HL-60/S4 treated with phorbol 12-myristate 13-acetate at 8.2 ng/mL for 4 days and 3 days (cell line): ENCODE results near the gene CAPZB.
"Not testable (repeated sequence)": the region's sequence is repeated elsewhere in the genome, so short reads cannot be mapped to it uniquely, and the experiment has no call there.

Experiments
- in situ Hi-C: fragments of 300-500 bp; cut with MboI; formaldehyde crosslinking; loops from 2 replicates; pipeline ENCODE4 v1.15.0; 2022; ENCODE audit warnings: low sequenced_read_pairs

CAPZB gene

GRCh38 chr1:19485362-19486187 is at the start of gene CAPZB:
CAPZB (minus strand) TSS chr1:19485539; CDS start chr1:19485438, 101 bp downstream.
- in situ Hi-C loops: no loop called here

- in situ Hi-C loops: no loop called here
Observed at GRCh38 chr1:19534281-19534680, 48.9 kb upstream of the CAPZB start.

- in situ Hi-C loops: no loop called here
Observed at GRCh38 chr1:19533626-19534025, 48.3 kb upstream of the CAPZB start.

- in situ Hi-C loops: no loop called here
Observed at GRCh38 chr1:19532519-19532918, 47.2 kb upstream of the CAPZB start.

- in situ Hi-C loops: no loop called here
Observed at GRCh38 chr1:19529664-19530063, 44.3 kb upstream of the CAPZB start.

- in situ Hi-C loops: no loop called here
Observed at GRCh38 chr1:19528438-19528837, 43.1 kb upstream of the CAPZB start.

GRCh38 chr1:19525607-19526545 is 40.5 kb upstream of the CAPZB start:
- in situ Hi-C loops: no loop called here

- in situ Hi-C loops: no loop called here
Observed at GRCh38 chr1:19524791-19525190, 39.5 kb upstream of the CAPZB start.

GRCh38 chr1:19522570-19522969 is 37.2 kb upstream of the CAPZB start:
- in situ Hi-C loops: not testable (repeated sequence)

- in situ Hi-C loops: no loop called here
Observed at GRCh38 chr1:19521411-19521810, 36.1 kb upstream of the CAPZB start.

- in situ Hi-C loops: no loop called here
Observed at GRCh38 chr1:19517017-19517416, 31.7 kb upstream of the CAPZB start.

GRCh38 chr1:19515201-19515600 is 29.9 kb upstream of the CAPZB start:
- in situ Hi-C loops: no loop called here

GRCh38 chr1:19514391-19514831 is 29.1 kb upstream of the CAPZB start:
- in situ Hi-C loops: no loop called here

GRCh38 chr1:19512545-19512944 is 27.2 kb upstream of the CAPZB start:
- in situ Hi-C loops: no loop called here

- in situ Hi-C loops: no loop called here
Observed at GRCh38 chr1:19511116-19511515, 25.8 kb upstream of the CAPZB start.

GRCh38 chr1:19509647-19510046 is 24.3 kb upstream of the CAPZB start:
- in situ Hi-C loops: not testable (repeated sequence)

GRCh38 chr1:19507516-19507915 is 22.2 kb upstream of the CAPZB start:
- in situ Hi-C loops: no loop called here

GRCh38 chr1:19505693-19506457 is 20.5 kb upstream of the CAPZB start:
- in situ Hi-C loops: no loop called here

- in situ Hi-C loops: no loop called here
Observed at GRCh38 chr1:19504796-19505692, 19.7 kb upstream of the CAPZB start.

- in situ Hi-C loops: not testable (repeated sequence)
Observed at GRCh38 chr1:19502284-19502683, 16.9 kb upstream of the CAPZB start.
